ENCODE data around the gene PEX14.

DNA sequence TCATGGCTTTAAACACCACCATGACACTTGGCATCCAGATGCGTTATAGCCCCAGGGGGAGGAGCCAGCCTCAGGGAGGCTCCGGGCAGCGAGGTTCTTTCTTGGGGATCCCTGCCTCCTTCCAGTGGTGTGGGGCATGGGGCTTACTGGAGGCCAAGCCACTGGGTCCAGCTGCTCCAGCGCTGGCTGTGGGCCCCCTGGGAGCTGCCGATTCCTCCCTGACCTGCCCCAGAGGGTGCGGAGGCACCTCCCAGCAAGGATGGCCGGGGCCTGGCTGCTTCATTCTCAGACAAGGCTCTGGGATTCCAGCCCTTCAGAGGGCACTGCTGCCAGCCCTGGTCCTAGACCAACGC is 159.3 kb downstream of the PEX14 start:
- TF ChIP-seq SIN3A (IDR thresholded peaks at IDR 0.05; ENCODE audit: low read depth), result no peak
- TF ChIP-seq CBX3 (IDR thresholded peaks at IDR 0.05; ENCODE audit: low read depth), result no peak
- TF ChIP-seq RAD21 (IDR thresholded peaks at IDR 0.05; ENCODE audit: low read depth), result no peak
- TF ChIP-seq, protein P1, sequence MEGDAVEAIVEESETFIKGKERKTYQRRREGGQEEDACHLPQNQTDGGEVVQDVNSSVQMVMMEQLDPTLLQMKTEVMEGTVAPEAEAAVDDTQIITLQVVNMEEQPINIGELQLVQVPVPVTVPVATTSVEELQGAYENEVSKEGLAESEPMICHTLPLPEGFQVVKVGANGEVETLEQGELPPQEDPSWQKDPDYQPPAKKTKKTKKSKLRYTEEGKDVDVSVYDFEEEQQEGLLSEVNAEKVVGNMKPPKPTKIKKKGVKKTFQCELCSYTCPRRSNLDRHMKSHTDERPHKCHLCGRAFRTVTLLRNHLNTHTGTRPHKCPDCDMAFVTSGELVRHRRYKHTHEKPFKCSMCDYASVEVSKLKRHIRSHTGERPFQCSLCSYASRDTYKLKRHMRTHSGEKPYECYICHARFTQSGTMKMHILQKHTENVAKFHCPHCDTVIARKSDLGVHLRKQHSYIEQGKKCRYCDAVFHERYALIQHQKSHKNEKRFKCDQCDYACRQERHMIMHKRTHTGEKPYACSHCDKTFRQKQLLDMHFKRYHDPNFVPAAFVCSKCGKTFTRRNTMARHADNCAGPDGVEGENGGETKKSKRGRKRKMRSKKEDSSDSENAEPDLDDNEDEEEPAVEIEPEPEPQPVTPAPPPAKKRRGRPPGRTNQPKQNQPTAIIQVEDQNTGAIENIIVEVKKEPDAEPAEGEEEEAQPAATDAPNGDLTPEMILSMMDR (IDR thresholded peaks at IDR 0.05 in 2 of 3, conservative IDR thresholded peaks at IDR 0.05 in 1 of 3; ENCODE audit: borderline replicate concordance in 1 of 3, insufficient read depth in 1 of 3, low read depth in 2 of 3, low read length in 2 of 3), result no peak
